Measurements from ENCODE around the gene STK26. TPM values are rescaled to one million over a fixed set of nuclear protein-coding genes. Genes with fewer than 3 reads are reported as not detected.

Gene STK26
- total and polyA plus RNA-seq, 2 of the 13 experiments (the other 11 are each of a cell fraction or from before 2014, with no cell fraction given) = 16.9 to 47.9 TPM

GRCh38 chrX:132033166-132033565, 10.1 kb downstream of the STK26 start:
- Histone ChIP-seq H3K27me3 (ENCODE audit: control insufficient read depth in 1 of 2, insufficient read depth in 2 of 2, low read length in 2 of 2) (no peaks in the 10 kb centered on the region), H3K9me3 (ENCODE audit: low read length) (no peaks in the 10 kb centered on the region), H3K36me3 (replicated peaks in 1 of 2; ENCODE audit: control insufficient read depth in 1 of 2, insufficient read depth in 2 of 2, low read length in 2 of 2) (no peaks in the 10 kb centered on the region), H4K20me1 (ENCODE audit: insufficient read depth, low read length) (0 out of 2 replicates have a peak, but pooled peaks cover 2% of the 10 kb centered on the region), H3K4me3 (replicated peaks in 1 of 3; ENCODE audit: insufficient read depth in 1 of 3, low read depth in 2 of 3, low read length in 3 of 3) (peak overlapping the region in 1 of 3 experiments; percentile 2; a peak in 1 of 6 replicates), H3K9ac (ENCODE audit: insufficient read depth, low read depth, low read length) (no peak overlapping the region; the same call in 1 of the 2 replicates), H2AFZ (ENCODE audit: low read length) (no peak overlapping the region), H3K4me2 (ENCODE audit: low read depth, low read length) (peak overlapping the region; percentile 41), H3K79me2 (ENCODE audit: insufficient read depth, low read length) (peaks cover 64% of the 10 kb centered on the region), H3K27ac (ENCODE audit: extremely low read length, insufficient read depth, low read length) (peak overlapping the region; percentile 62), H3K4me1 (ENCODE audit: insufficient read depth, low read length) (peaks cover 66% of the 10 kb centered on the region)
- POLR2A ChIA-PET = interaction anchor here (1.0 to 2.2 kb wide), 2 partner anchors 9 to 186 kb away, joined by 3 to 15 read pairs; partner anchors contain the start of genes RAP2C and STK26
- CTCF ChIA-PET (ENCODE audit: low intra/inter-chr PET ratio, low total read pairs) = no interaction called here
- intact Hi-C loops (cut with micrococcal nuclease; ENCODE audit: unreplicated experiment) (no loop called here), in situ Hi-C loops (cut with HindIII; ENCODE audit: extremely low pct_ligation_motif_present, low pct_unique_long_range_greater_than_20kb) (no loop called here)
- peak; percentile 64 for DNase-seq (ENCODE audit: low spot score)
- 7% methylated on average over 3 of the region's 3 CpGs for WGBS (ENCODE audit: low lambda C conversion rate)
- ATAC-seq = peak; percentile 90
- BruUV-seq (replicated peaks) = no TSS peak
- FAIRE-seq = peak; percentile 49
- TF ChIP-seq SAP130 (CRISPR knock-in tag; IDR thresholded peaks at IDR 0.05; ENCODE audit: low read depth) = peak; percentile 53
- no peak for TF ChIP-seq FLYWCH1 (CRISPR knock-in tag; IDR thresholded peaks at IDR 0.05)
- TF ChIP-seq NFE2L1 (CRISPR knock-in tag; IDR thresholded peaks at IDR 0.05; ENCODE audit: borderline replicate concordance) = no peak
- no peak for TF ChIP-seq YEATS4 (CRISPR knock-in tag; IDR thresholded peaks at IDR 0.05; ENCODE audit: borderline replicate concordance)
- TF ChIP-seq ZNF12 (CRISPR knock-in tag; IDR thresholded peaks at IDR 0.05) = 0 out of 2 replicates have a peak, but pooled peaks have one; percentile 31
- TF ChIP-seq TMF1 (CRISPR knock-in tag; IDR thresholded peaks at IDR 0.05; ENCODE audit: low read depth) = no peak
- TF ChIP-seq ZNF703 (CRISPR knock-in tag; IDR thresholded peaks at IDR 0.05; ENCODE audit: borderline replicate concordance) = no peak
- no peak for TF ChIP-seq ZBTB33 (CRISPR knock-in tag; IDR thresholded peaks at IDR 0.05)
- no peak for TF ChIP-seq NR2F2 (IDR thresholded peaks at IDR 0.05; ENCODE audit: borderline replicate concordance, low read depth)
- peak; percentile 31; the same call in 1 of the 2 replicates for TF ChIP-seq ARID5B (CRISPR knock-in tag; IDR thresholded peaks at IDR 0.05)
- no peak for TF ChIP-seq ELF4 (CRISPR knock-in tag; IDR thresholded peaks at IDR 0.05; ENCODE audit: borderline replicate concordance)
- TF ChIP-seq POGZ (CRISPR knock-in tag; IDR thresholded peaks at IDR 0.05) = no peak
- TF ChIP-seq, protein P1, sequence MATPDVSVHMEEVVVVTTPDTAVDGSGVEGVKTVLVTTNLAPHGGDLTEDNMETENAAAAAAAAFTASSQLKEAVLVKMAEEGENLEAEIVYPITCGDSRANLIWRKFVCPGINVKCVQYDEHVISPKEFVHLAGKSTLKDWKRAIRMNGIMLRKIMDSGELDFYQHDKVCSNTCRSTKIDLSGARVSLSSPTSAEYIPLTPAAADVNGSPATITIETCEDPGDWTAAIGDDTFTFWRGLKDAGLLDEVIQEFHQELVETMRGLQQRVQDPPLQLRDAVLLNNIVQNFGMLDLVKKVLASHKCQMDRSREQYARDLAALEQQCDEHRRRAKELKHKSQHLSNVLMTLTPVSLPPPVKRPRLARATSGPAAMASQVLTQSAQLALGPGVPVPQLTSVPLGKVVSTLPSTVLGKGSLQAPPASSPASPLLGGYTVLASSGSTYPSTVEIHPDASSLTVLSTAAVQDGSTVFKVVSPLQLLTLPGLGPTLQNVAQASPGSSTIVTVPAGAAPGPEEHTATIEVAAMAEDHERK (CRISPR knock-in tag; IDR thresholded peaks at IDR 0.05; ENCODE audit: low read depth) = no peak
- no peak for TF ChIP-seq EP300 (IDR thresholded peaks at IDR 0.05; ENCODE audit: low read depth in 2 of 2, low read length in 2 of 2)
- no peak for TF ChIP-seq EP300 (CRISPR knock-in tag; IDR thresholded peaks at IDR 0.05; ENCODE audit: borderline replicate concordance)
- no peak for TF ChIP-seq MAFK (conservative IDR thresholded peaks at IDR 0.05 in 1 of 2, IDR thresholded peaks at IDR 0.05 in 1 of 2; ENCODE audit: low read length in 2 of 2)
- TF ChIP-seq SOX13 (IDR thresholded peaks at IDR 0.05) = no peak
- TF ChIP-seq SOX13 (CRISPR knock-in tag; conservative IDR thresholded peaks at IDR 0.05 in 1 of 2, IDR thresholded peaks at IDR 0.05 in 1 of 2) = peak in 1 of 2 experiments; percentile 36; a peak in 1 of 4 replicates
